Hematopoietic multipotent progenitor cell treated with erythropoietin and hydrocortisone succinate and interleukin-3 and kit ligand, for 15 days (in vitro differentiated cells): ENCODE data around the gene IFTAP.
A peak's percentile ranks its signal among the peaks of the same experiment; 100 is the strongest.

Experiments
- DNase-seq: peaks from one replicate; pipeline ENCODE4 v3.0.0-alpha.2; 2015; ENCODE audit warnings: low spot score

Gene IFTAP

DNA sequence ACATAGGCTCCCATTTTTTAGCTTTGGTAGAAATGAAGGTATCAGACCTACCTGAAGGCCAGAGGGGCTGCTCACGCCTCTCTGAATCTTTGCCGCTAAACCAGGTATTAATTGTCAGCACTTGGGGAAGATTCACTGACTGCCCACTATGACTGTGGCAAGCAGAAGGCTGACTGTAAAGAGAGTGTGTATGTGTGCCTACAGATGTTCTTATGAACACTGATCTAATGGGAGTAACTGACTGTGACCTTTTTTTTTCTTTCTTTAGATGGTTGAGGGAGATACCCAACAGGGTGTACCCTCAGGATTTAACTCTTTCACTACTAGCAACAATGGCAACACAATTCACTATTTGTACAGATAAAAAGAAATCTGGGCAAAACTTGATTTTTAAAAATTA is 3.7 kb downstream of the IFTAP start, which contains the start of gene RAG2:
Gene RAG2 (minus strand): TSS at position 186 of the 400 bp plus-strand sequence. CDS start 4,068 bp downstream, outside the sequence.
- no peak for DNase-seq

DNA sequence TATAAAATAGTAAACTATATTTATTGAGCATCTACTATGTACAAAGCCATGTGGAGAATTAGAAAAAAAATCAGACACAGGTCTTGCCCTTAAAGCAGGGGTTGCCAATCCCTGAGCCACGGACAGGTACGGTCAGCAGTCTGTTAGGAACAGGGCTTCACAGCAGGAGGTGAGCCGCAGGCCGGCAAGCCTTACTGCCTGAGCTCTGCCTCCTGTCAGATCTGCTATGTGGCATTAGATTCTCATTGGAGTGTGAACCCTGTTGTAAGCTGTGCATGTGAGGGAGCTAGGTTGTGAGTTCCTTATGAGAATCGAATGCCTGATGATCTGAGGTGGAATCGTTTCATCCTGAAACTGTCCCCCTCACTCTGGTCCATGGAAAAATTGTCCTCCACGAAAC is 5.9 kb downstream of the IFTAP start:
- no peak for DNase-seq

DNA sequence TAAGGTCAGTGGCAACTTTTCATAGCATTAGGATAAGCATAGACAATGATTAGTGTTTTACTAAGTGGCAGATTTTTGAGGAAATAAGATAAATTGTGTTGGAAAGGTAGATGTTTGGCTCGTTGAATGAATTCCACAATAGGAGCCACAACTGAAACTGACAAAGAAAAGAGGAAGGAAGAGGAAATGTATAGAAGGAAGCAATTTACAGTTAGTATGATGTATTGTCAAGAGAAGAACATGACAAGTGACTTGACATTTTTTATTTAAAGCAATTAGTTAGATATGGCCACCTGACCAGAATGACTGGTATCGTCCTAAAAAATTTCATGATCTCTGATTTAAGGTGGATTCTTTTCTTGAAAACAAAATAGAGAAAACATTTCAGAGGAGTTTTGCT is 6.9 kb downstream of the IFTAP start:
- DNase-seq = no peak

DNA sequence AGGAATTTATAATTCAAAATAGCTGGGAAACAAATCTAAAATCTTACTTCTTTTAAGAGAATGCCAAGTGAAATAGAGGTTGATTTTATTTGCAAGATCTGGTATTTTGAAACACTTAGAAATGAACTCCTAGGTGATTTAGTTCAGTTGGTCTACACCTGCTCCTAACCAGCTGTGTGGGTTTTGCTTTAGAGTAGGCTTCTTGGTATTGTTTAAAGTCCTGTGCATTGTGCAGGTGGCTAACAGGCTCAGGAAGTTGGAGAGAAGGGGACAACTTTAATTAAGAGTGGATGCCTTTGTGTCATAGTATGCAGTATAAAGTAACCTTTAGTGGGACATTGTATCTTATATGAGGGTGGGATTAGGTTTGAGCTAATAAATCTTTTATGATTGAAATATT is 7.8 kb downstream of the IFTAP start:
- no peak for DNase-seq

GRCh38 chr11:36605221-36606216 is 11.2 kb downstream of the IFTAP start:
- no peak for DNase-seq

GRCh38 chr11:36608491-36609199 is 14.3 kb downstream of the IFTAP start:
- DNase-seq = no peak

DNA sequence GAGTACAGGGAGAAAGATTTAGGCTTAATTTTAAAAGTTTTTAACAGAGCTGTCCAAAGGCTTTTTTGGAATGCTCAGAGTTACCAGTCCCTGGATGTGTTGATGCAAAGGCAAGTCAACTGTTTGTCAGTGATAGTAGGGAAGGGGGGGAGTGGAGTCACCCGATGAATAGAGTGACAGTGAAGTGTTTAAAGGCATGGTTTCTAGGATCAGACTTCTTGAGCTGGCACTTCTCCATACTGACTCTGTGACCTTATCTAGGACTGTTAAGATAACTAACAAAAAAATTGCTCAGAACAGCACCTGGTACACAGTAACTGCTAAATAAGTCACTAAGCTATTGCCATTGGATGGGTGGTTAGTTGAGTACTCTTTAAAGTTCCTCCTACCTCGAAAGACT is 15.1 kb downstream of the IFTAP start:
- DNase-seq = no peak

GRCh38 chr11:36615826-36616225 is 21.5 kb downstream of the IFTAP start:
- DNase-seq = no peak

- peak; percentile 38 for DNase-seq
Measured at GRCh38 chr11:36617543-36618362, 23.5 kb downstream of the IFTAP start.

DNA sequence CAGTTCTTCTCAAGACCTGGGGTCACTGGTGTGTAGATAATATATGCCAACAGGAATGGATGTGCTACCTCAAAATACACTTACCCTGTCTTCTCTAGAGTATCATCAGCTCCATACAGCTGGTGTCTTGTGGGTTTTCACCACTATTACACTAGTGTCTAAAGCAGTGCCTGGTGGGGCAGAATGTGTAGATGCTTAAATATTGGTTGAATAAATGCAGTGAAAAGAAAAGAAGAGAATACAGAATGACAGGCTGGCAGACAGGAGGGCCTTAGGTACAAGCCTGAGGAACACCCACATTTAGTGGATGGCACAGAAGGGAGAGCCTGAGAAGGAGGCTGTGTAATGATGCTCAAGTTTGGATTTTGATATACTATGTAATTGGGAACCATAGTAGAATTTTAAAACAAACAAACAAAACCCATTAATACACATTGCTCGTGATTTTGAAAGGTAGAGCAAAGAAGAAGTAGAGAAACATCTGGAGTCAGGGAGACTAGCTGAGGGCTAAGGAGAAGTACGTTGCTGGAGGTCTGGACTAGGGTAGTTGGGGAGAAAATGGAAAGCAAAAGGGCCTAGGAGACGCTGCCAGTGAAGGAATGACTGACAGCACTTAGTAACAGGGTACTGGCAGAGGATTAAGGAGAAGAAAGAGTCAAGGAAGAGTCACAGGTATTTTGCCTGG is 24.2 kb downstream of the IFTAP start:
- no peak for DNase-seq

DNA sequence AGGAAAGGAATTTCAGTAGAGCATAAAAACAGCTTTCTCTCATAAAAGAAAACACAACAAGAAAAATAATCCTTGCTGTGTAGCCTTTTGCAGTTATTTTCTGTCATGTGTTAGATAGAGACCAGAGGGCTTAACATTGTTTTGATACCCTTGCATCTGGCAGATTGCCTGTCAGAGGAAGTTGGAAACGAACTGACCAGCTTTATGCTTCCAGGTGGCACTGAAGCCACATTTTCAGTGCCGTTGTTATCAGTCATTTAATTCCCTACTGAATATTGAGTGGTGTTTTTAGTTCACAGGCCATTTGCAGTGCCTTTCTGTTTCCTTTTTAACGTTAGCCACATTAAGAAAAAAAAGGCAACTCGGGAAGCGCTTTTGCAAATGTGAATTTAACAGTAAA is 25.2 kb downstream of the IFTAP start:
- DNase-seq = no peak

DNA sequence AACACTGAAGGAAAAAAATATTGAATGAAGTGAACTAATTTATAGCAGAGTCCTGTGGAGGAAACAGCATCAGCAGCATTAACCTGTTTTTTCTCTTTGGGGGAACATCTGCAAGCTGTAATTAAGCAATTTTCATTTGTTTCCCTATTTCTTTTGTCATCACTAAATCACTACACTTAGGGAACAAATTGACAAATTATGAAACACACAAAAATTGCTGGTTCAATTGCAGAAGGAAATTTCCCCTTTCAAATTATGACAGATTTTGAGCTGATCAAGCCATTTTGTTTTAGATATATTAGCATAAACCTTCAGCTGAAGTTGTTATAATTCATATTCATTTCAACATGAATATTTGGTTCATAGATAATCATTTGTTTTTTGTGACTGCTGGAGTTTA is 25.9 kb downstream of the IFTAP start:
- no peak for DNase-seq

DNA sequence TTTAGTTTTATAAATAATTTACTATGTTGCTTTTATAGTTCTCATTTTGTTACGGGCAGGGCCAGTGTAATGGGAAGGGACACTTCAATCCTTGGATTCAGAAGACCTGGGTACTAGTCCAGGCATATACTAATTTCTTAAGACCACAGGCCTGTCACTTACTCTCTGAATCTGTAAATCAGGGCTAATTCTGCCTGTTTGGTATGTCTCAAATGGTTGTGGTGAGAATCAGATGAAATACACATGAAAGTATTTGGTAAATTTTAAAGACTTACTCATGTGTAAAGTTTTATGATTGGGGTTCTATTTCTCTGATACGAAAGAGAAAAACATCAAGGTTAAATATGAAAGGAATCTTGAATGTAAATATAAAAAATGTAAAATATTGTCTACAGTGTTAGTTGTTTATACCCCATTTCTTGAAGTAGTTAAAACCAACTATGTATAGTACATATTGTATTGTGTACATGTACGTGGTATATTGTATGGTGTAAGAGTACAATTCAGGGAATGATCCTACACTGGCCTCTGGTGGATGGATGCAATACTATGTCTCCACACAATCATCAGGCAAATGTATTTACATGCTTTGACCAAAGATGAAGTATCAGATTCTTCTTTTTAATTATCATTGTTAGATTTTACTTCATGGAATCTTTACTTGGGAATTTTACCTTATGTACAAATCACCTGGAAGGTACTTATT is 28.3 kb downstream of the IFTAP start:
- peak; percentile 45 for DNase-seq

GRCh38 chr11:36623494-36623893 is 29.2 kb downstream of the IFTAP start:
- DNase-seq = no peak

DNA sequence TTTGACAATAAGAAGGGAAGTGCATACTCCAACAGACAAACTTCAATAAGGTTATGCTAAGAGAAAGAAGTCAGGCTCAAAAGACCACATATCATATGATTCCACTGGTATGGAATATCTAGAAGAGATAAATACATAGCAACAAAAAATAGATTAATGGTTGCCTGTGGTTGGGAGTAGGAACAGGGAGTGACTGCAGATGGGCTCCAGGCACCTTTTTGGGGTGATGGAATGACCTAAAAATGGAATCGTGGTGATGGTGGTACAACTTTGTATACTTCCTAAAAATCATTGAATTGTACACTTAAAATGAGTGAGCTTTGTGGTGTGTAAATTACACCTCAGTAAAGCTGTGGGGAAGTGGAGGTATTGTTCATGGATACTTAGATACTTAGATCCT is 32.7 kb downstream of the IFTAP start:
- no peak for DNase-seq

- DNase-seq = no peak
Measured at GRCh38 chr11:36627471-36627870, 33.2 kb downstream of the IFTAP start.

DNA sequence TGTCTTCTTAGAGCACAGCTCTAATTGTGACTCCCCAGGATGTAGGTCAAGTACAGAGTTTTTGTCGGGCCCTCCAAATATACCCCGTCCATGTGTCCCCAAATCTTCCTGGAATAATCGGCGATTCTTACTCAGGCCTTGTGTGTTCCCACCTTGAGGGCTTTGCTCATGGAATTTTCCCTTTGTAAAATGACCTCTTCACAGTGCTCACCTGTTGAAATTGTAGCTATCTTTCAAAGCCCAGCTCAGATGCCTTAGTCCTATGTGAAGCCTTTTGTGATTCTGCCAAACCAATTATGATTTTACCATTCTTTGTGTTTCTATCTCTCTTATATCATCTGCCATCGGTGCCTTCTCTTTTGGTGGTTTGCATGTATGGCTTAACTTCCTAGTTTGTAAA is 33.8 kb downstream of the IFTAP start:
- DNase-seq = no peak

- no peak for DNase-seq
Measured at GRCh38 chr11:36628765-36629244, 34.5 kb downstream of the IFTAP start.

DNA sequence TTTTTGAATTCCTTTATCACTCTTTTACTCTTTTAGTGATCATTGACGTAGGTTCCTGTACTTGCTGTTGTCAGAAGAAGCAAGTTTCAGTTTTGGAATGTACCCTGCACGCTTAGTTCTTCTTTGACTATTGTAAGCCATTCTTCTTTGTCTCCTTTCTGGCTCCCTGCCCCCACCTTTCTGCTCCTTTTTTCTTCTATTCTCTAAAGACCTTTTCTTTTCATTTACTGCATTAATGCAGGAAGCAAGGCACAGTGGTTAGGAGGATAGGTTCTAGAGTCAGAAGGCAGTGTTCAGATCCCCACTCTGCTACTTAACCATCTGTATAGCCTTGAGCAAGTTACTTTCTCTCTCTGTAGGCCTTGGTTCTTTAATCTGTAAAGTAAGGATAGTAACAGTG is 37.5 kb downstream of the IFTAP start:
- DNase-seq = no peak

DNA sequence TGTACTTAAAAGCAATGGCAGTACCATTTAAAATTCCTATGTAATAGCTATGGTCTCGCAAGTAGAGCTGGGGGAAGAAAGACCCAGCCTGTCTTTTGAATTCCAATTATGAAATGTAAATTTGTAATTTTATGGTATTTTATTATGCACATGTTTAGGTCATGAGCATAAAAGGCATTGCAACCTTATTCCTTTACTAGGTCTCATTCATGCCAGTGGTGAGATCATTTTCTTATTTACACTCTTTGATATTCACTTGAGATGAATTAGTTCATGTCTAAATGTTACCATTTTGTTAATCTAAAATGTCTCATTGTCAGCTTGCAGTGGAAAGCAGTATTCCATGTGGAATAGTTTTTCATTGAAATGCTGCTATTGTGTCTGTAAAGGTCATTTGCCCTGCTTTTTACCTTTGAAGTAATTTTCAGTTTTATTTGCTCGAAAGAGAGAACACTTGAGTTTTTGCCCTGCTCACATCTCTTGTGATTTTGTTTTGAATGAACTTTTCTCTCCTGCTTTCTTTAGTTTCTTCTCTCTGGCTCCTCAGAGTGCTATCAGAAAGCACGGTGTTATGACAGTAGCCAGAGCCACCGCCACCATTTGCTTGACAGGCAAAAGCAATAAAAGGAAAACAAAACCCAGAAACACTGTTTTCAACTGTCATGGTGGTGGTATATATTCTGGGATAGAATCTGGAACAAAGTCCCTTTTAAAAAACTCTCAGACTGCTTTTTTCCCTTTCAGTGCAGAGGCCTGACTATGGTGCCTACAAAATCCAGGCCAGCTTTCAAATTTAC is 41.0 kb downstream of the IFTAP start:
- DNase-seq = no peak
